H9 (cell line): ENCODE data around the gene ENHO. TPM values are rescaled to one million over a fixed set of nuclear protein-coding genes. Genes with fewer than 3 reads are reported as not detected.

ENCODE experiments used
- DNase-seq: peaks from one replicate; pipeline ENCODE4 v3.0.0-alpha.2; 2017
- H2AFZ ChIP-seq: one replicate; pipeline ENCODE4 v1.6.1; 2013; ENCODE audit warnings: mild to moderate bottlenecking, low read length, control low read depth, moderate library complexity
- H2AK5ac ChIP-seq: 2 replicates; pipeline ENCODE4 v1.6.1; 2013; ENCODE audit warnings: low read length, control low read depth, mixed read lengths; ENCODE audit not compliant: insufficient read length
- H2BK120ac ChIP-seq: one replicate; pipeline ENCODE4 v1.6.1; 2013; ENCODE audit warnings: low read depth, mild to moderate bottlenecking, low read length, control low read depth, inconsistent platforms; ENCODE audit not compliant: poor library complexity, severe bottlenecking
- H2BK12ac ChIP-seq: 2 replicates; pipeline ENCODE4 v1.6.1; 2013; ENCODE audit warnings: low read length, control low read depth, mixed read lengths, low read depth; ENCODE audit not compliant: insufficient read length
- H2BK15ac ChIP-seq: 2 replicates; pipeline ENCODE4 v1.6.1; 2013; ENCODE audit warnings: low read depth, low read length, control low read depth
- H2BK20ac ChIP-seq: one replicate; pipeline ENCODE4 v1.6.1; 2013; ENCODE audit warnings: low read depth, mild to moderate bottlenecking, low read length, control low read depth, inconsistent platforms; ENCODE audit not compliant: poor library complexity, severe bottlenecking
- H2BK5ac ChIP-seq: 2 replicates; pipeline ENCODE4 v1.6.1; 2013; ENCODE audit warnings: low read length, control low read depth, mixed read lengths; ENCODE audit not compliant: insufficient read length
- H3K14ac ChIP-seq: 2 replicates; pipeline ENCODE4 v1.6.1; 2013; ENCODE audit warnings: low read length, control low read depth; ENCODE audit not compliant: insufficient read depth
- H3K18ac ChIP-seq: 2 replicates; pipeline ENCODE4 v1.6.1; 2013; ENCODE audit warnings: low read depth, mild to moderate bottlenecking, mixed read lengths, low read length, control low read depth; ENCODE audit not compliant: insufficient read length
- H3K23ac ChIP-seq: 2 replicates; pipeline ENCODE4 v1.6.1; 2013; ENCODE audit warnings: low read length, control low read depth, mixed read lengths, low read depth; ENCODE audit not compliant: insufficient read length
- H3K23me2 ChIP-seq: 2 replicates; pipeline ENCODE4 v1.6.1; 2013; ENCODE audit warnings: low read depth, mild to moderate bottlenecking, mixed read lengths, low read length, control low read depth; ENCODE audit not compliant: insufficient read length, poor library complexity, severe bottlenecking
- H3K27ac ChIP-seq: 2 replicates; pipeline ENCODE4 v1.5.1; 2013; ENCODE audit warnings: low read length, control low read depth, mixed read lengths, low read depth; ENCODE audit not compliant: insufficient read length
- H3K27me3 ChIP-seq: 2 replicates; pipeline ENCODE4 v1.6.1; 2013; ENCODE audit warnings: low read length, control low read depth, inconsistent platforms; ENCODE audit not compliant: insufficient read depth
- H3K4ac ChIP-seq: 2 replicates; pipeline ENCODE4 v1.6.1; 2013; ENCODE audit warnings: low read depth, mild to moderate bottlenecking, control low read depth, inconsistent platforms, low read length, moderate library complexity
- H3K4me1 ChIP-seq: 2 replicates; pipeline ENCODE4 v1.6.1; 2013; ENCODE audit warnings: low read length, control low read depth, inconsistent platforms; ENCODE audit not compliant: insufficient read depth
- H3K4me2 ChIP-seq: 2 replicates; pipeline ENCODE4 v1.6.1; 2013; ENCODE audit warnings: low read length, control low read depth, mixed read lengths; ENCODE audit not compliant: insufficient read length, insufficient read depth
- H3K56ac ChIP-seq: 2 replicates; pipeline ENCODE4 v1.6.1; 2013; ENCODE audit warnings: low read depth, mild to moderate bottlenecking, mixed read lengths, low read length, control low read depth; ENCODE audit not compliant: insufficient read length
- H3K79me1 ChIP-seq: 2 replicates; pipeline ENCODE4 v1.6.1; 2013; ENCODE audit warnings: low read depth, mild to moderate bottlenecking, moderate library complexity, low read length, control low read depth, inconsistent platforms; ENCODE audit not compliant: insufficient read depth, poor library complexity, severe bottlenecking
- H3K79me2 ChIP-seq: 2 replicates; pipeline ENCODE4 v1.6.1; 2013; ENCODE audit warnings: low read length, control low read depth, inconsistent platforms; ENCODE audit not compliant: insufficient read depth
- H3K9ac ChIP-seq: 2 replicates; pipeline ENCODE4 v1.6.1; 2013; ENCODE audit warnings: low read length, control low read depth, mixed read lengths; ENCODE audit not compliant: insufficient read length; ENCODE audit errors: extremely low read depth
- H3K9me3 ChIP-seq: one replicate; pipeline ENCODE4 v1.6.1; 2013; ENCODE audit warnings: low read depth, low read length, inconsistent platforms; ENCODE audit not compliant: control insufficient read depth
- H3T11ph ChIP-seq: one replicate; pipeline ENCODE4 v1.6.1; 2013; ENCODE audit warnings: mild to moderate bottlenecking, low read length, control low read depth, inconsistent platforms
- H4K20me1 ChIP-seq: one replicate; pipeline ENCODE4 v1.6.1; 2013; ENCODE audit not compliant: control insufficient read depth, insufficient read length, insufficient read depth
- H4K5ac ChIP-seq: 2 replicates; pipeline ENCODE4 v1.6.1; 2013; ENCODE audit warnings: low read depth, mild to moderate bottlenecking, mixed read lengths, low read length, control low read depth; ENCODE audit not compliant: insufficient read length
- H4K8ac ChIP-seq: replicated peaks from 2 replicates; pipeline ENCODE4 v1.6.1; 2013; ENCODE audit warnings: low read length, control low read depth, mixed read lengths, low read depth; ENCODE audit not compliant: insufficient read length
- H4K91ac ChIP-seq: 2 replicates; pipeline ENCODE4 v1.6.1; 2013; ENCODE audit warnings: low read depth, mild to moderate bottlenecking, moderate library complexity, mixed read lengths, low read length, control low read depth; ENCODE audit not compliant: insufficient read length
- H3K27ac Mint-ChIP-seq, 3 experiments: 2 replicates in 2 of 3; 3 replicates in 1 of 3; pipeline ENCODE4 v1.8.0; 2020 to 2021; ENCODE audit warnings: mixed read lengths in 3 of 3, mild to moderate bottlenecking in 1 of 3, moderate library complexity in 1 of 3
- H3K27me3 Mint-ChIP-seq: 2 replicates; pipeline ENCODE4 v1.8.0; 2021; ENCODE audit warnings: low read depth, mild to moderate bottlenecking, moderate library complexity, mixed read lengths
- H3K36me3 Mint-ChIP-seq, 3 experiments: 2 replicates in 2 of 3; 3 replicates in 1 of 3; pipeline ENCODE4 v1.8.0; 2020 to 2021; ENCODE audit warnings: low read depth in 3 of 3, mixed read lengths in 3 of 3; ENCODE audit not compliant: insufficient read depth in 1 of 3
- H3K4me1 Mint-ChIP-seq, 2 experiments: 2 replicates each; pipeline ENCODE4 v1.8.0; 2020; ENCODE audit warnings: mixed read lengths in 2 of 2
- H3K4me3 Mint-ChIP-seq, 2 experiments: 2 replicates in 1 of 2; 3 replicates in 1 of 2; pipeline ENCODE4 v1.8.0; 2020 to 2021; ENCODE audit warnings: mild to moderate bottlenecking in 2 of 2, mixed read lengths in 2 of 2, moderate library complexity in 1 of 2
- H3K9me3 Mint-ChIP-seq, 2 experiments: 2 replicates in 1 of 2; 3 replicates in 1 of 2; pipeline ENCODE4 v1.8.0; 2020; ENCODE audit warnings: mild to moderate bottlenecking in 2 of 2, mixed read lengths in 2 of 2, moderate library complexity in 1 of 2
- WGBS: extraction: QIAGEN DNeasy Blood & Tissue Kit; methylation state at CpG from one replicate; pipeline ENCODE4 v1.1.7; 2013; ENCODE audit warnings: missing lambda C conversion rate, low lambda C conversion rate, mixed read lengths; ENCODE audit not compliant: insufficient read length; ENCODE audit errors: extremely low coverage; 5-methylcytosine and 5-hydroxymethylcytosine counted together
- total RNA-seq: library from RNA; stranded (reverse); gene quantifications from 2 replicates; pipeline ENCODE4 v1.2.1, GENCODE V29; 2021
- TF ChIP-seq, protein P1 (sequence below): fragments of 200-600 bp; sonication (generic); conservative IDR thresholded peaks from 3 replicates; pipeline ENCODE4 v1.8.0; 2021; ENCODE audit warnings: antibody characterized with exemption, mild to moderate bottlenecking

Gene ENHO
- total RNA-seq, 1 experiment from 2014 or later: 14.5 TPM

GRCh38 chr9:34566972-34567371 lies 44.2 kb upstream of the ENHO start:
- Histone ChIP-seq H3K56ac (no peak overlapping the region), H2AK5ac (no peak overlapping the region), H3K9ac (no peak overlapping the region), H2BK12ac (no peak overlapping the region), H2BK120ac (no peak overlapping the region), H4K91ac (no peak overlapping the region), H3K79me1 (no peaks in the 10 kb centered on the region), H3K79me2 (no peaks in the 10 kb centered on the region), H3T11ph (no peak overlapping the region), H3K27me3 (no peaks in the 10 kb centered on the region), H2BK20ac (no peak overlapping the region), H3K18ac (no peak overlapping the region), H2AFZ (no peak overlapping the region), H3K4me1 (no peaks in the 10 kb centered on the region; the same call in 1 of the 2 replicates), H4K8ac (no peak overlapping the region), H3K9me3 (no peaks in the 10 kb centered on the region), H3K27ac (no peak overlapping the region), H3K23me2 (no peaks in the 10 kb centered on the region), H3K23ac (no peak overlapping the region), H4K5ac (no peak overlapping the region), H3K4ac (no peak overlapping the region), H3K14ac (no peak overlapping the region), H2BK15ac (no peak overlapping the region), H4K20me1 (peaks cover 4% of the 10 kb centered on the region), H3K4me2 (no peak overlapping the region), H2BK5ac (no peak overlapping the region)
- TF ChIP-seq, protein P1, sequence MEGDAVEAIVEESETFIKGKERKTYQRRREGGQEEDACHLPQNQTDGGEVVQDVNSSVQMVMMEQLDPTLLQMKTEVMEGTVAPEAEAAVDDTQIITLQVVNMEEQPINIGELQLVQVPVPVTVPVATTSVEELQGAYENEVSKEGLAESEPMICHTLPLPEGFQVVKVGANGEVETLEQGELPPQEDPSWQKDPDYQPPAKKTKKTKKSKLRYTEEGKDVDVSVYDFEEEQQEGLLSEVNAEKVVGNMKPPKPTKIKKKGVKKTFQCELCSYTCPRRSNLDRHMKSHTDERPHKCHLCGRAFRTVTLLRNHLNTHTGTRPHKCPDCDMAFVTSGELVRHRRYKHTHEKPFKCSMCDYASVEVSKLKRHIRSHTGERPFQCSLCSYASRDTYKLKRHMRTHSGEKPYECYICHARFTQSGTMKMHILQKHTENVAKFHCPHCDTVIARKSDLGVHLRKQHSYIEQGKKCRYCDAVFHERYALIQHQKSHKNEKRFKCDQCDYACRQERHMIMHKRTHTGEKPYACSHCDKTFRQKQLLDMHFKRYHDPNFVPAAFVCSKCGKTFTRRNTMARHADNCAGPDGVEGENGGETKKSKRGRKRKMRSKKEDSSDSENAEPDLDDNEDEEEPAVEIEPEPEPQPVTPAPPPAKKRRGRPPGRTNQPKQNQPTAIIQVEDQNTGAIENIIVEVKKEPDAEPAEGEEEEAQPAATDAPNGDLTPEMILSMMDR: no peak
- Mint-ChIP-seq H3K4me1 (peaks cover 17 to 35% of the 10 kb centered on the region in 2 experiments), H3K27ac (no peak overlapping the region; a peak in 1 of 7 replicates), H3K27me3 (peaks cover 48% of the 10 kb centered on the region), H3K9me3 (0 out of 5 replicates have a peak, but pooled peaks cover 0 to 2% of the 10 kb centered on the region in 2 experiments), H3K36me3 (no peaks in the 10 kb centered on the region), H3K4me3 (no peak overlapping the region)
- no peak for DNase-seq
- no CpG with 5 or more reads among the region's 6 CpGs for WGBS
